ENCODE results near the gene SLC12A7. TPM values are rescaled to one million over a fixed set of nuclear protein-coding genes. Genes with fewer than 3 reads are reported as not detected.

Gene SLC12A7
- total and polyA plus RNA-seq, 9 of the 15 experiments (the other 6 are each of a cell fraction or from before 2014, with no cell fraction given), result 0.01 to 3.1 (median 0.56) TPM

DNA sequence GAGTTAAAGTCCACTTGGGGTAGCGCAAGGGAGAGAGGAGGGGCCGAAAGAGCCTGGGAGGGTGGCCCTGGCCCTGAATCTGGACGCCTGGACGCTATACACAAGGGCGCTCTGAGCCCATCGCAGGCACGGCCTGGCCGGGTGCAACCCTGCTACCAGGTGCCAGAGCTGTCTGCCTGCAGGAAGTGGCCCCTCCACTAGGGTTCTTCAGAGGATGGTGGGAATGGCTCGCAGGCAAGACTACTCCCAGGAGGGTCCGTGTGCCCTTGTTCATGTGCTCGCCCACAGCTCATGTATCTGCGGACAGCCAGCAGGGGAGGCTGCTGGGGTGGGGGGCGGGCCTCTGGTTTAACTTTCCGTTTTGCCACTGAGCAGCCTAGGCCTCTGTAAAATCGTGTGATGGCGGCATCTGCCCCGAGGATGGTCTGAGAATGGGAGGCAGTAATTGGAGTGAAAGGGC, 104.6 kb downstream of the SLC12A7 start:
- POLR2A ChIA-PET, result interaction anchor here (0.6 to 3.1 kb wide), 5 partner anchors 12 to 435 kb away, joined by 3 to 10 read pairs (median 3); partner anchors contain the start of genes BRD9 and TRIP13
- DNase-seq (ENCODE audit: extremely low read depth in 1 of 4, low spot score in 3 of 4), result peak in 2 of 4 experiments; percentile 32 to 37
- ATAC-seq, result no peak
- no TSS peak for BruUV-seq (replicated peaks)
- Histone ChIP-seq H3K27ac (ENCODE audit: extremely low read depth, low read depth, low read length) (no peak overlapping the region), H3K36me3 (ENCODE audit: control insufficient read depth, insufficient read depth, low read length) (no peaks in the 10 kb centered on the region), H3K4me3 (no peak overlapping the region), H3K9ac (ENCODE audit: insufficient read depth in 1 of 2, low read depth in 2 of 2, low read length in 2 of 2) (no peak overlapping the region), H3K4me1 (replicated peaks in 1 of 2; ENCODE audit: control insufficient read depth in 2 of 2, insufficient read depth in 2 of 2, low read length in 2 of 2) (peaks cover 0 to 52% of the 10 kb centered on the region in 2 experiments; a peak in 3 of 5 replicates), H3K9me1 (ENCODE audit: control insufficient read depth, insufficient read depth, low read length) (no peaks in the 10 kb centered on the region), H3K4me2 (ENCODE audit: insufficient read depth, low read length) (no peak overlapping the region), H3K79me2 (ENCODE audit: control insufficient read depth, insufficient read depth, low read length) (no peaks in the 10 kb centered on the region), H4K20me1 (replicated peaks; ENCODE audit: control insufficient read depth, insufficient read depth, low read length) (peaks cover 51% of the 10 kb centered on the region), H3K27me3 (ENCODE audit: control insufficient read depth in 2 of 2, insufficient read depth in 2 of 2, low read length in 2 of 2) (peaks cover 41 to 83% of the 10 kb centered on the region in 2 experiments), H2AFZ (ENCODE audit: low read depth, low read length) (no peak overlapping the region), H3K9me3 (replicated peaks; ENCODE audit: control insufficient read depth, insufficient read depth, low read depth, low read length) (no peaks in the 10 kb centered on the region)
- WGBS (ENCODE audit: insufficient coverage, low coverage, missing lambda C conversion rate), result 21% methylated on average over 17 of the region's 17 CpGs
- CTCF ChIA-PET (ENCODE audit: low intra/inter-chr PET ratio), result no interaction called here
- intact Hi-C loops (cut with micrococcal nuclease), result no loop called here
- FAIRE-seq, result no peak
- no peak for TF ChIP-seq SMARCE1 (IDR thresholded peaks at IDR 0.05)
- in situ Hi-C loops (cut with MboI), result no loop called here

DNA sequence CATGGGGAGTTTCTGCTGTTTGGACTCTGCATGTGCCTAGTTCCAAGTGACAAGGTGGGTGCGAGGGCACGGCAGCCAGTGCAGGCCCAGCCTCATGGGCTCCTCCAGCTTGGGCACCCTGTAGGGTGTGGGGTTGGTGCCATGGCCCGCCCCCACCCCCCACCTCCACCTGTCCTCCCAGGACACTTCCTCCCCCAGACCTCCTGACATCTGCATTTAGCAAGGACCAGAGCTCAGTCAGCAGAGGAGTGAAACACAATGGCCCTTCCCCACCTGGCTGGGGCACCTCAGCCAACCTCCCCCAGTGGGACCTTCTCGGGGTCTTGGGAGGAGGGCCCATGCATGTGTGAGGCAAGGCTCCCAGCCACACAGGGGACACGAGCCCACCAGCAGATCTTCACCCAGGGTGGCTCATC, 105.2 kb downstream of the SLC12A7 start:
- DNase-seq (ENCODE audit: extremely low read depth in 1 of 4, low spot score in 3 of 4), result no peak
- H3K79me2 ChIP-seq (ENCODE audit: control insufficient read depth, insufficient read depth, low read length), result no peaks in the 10 kb centered on the region
- ChIA-PET CTCF (ENCODE audit: low intra/inter-chr PET ratio) (no interaction called here), POLR2A (interaction anchor here (0.6 to 3.1 kb wide), 5 partner anchors 13 to 921 kb away, joined by 3 to 10 read pairs (median 3); partner anchors contain the start of genes BRD9 and TRIP13)
- peaks cover 41 to 83% of the 10 kb centered on the region in 2 experiments for H3K27me3 ChIP-seq (ENCODE audit: control insufficient read depth in 2 of 2, insufficient read depth in 2 of 2, low read length in 2 of 2)
- peaks cover 51% of the 10 kb centered on the region for H4K20me1 ChIP-seq (replicated peaks; ENCODE audit: control insufficient read depth, insufficient read depth, low read length)
- BruUV-seq (replicated peaks), result no TSS peak
- 11% methylated on average over 5 of the region's 5 CpGs for WGBS (ENCODE audit: insufficient coverage, low coverage, missing lambda C conversion rate)
- no peak overlapping the region for H2AFZ ChIP-seq (ENCODE audit: low read depth, low read length)
- no peak overlapping the region for H3K4me3 ChIP-seq
- no peak overlapping the region for H3K9ac ChIP-seq (ENCODE audit: insufficient read depth in 1 of 2, low read depth in 2 of 2, low read length in 2 of 2)
- in situ Hi-C loops (cut with MboI), result no loop called here
- no peak for ATAC-seq
- H3K36me3 ChIP-seq (ENCODE audit: control insufficient read depth, insufficient read depth, low read length), result no peaks in the 10 kb centered on the region
- H3K27ac ChIP-seq (ENCODE audit: extremely low read depth, low read depth, low read length), result no peak overlapping the region
- no peaks in the 10 kb centered on the region for H3K9me3 ChIP-seq (replicated peaks; ENCODE audit: control insufficient read depth, insufficient read depth, low read depth, low read length)
- H3K4me2 ChIP-seq (ENCODE audit: insufficient read depth, low read length), result no peak overlapping the region
- peaks cover 0 to 52% of the 10 kb centered on the region in 2 experiments; a peak in 3 of 5 replicates for H3K4me1 ChIP-seq (replicated peaks in 1 of 2; ENCODE audit: control insufficient read depth in 2 of 2, insufficient read depth in 2 of 2, low read length in 2 of 2)
- no peaks in the 10 kb centered on the region for H3K9me1 ChIP-seq (ENCODE audit: control insufficient read depth, insufficient read depth, low read length)
- intact Hi-C loops (cut with micrococcal nuclease), result no loop called here
- FAIRE-seq, result no peak
- TF ChIP-seq PURB (CRISPR knock-in tag; IDR thresholded peaks at IDR 0.05; ENCODE audit: low read depth) (no peak), SLC30A9 (CRISPR knock-in tag; IDR thresholded peaks at IDR 0.05) (no peak), ILK (tag; IDR thresholded peaks at IDR 0.05; ENCODE audit: borderline replicate concordance, low read depth) (no peak), TRIM28 (IDR thresholded peaks at IDR 0.05) (no peak), ZNF217 (CRISPR knock-in tag; IDR thresholded peaks at IDR 0.05) (no peak), PHF20 (IDR thresholded peaks at IDR 0.05; ENCODE audit: partially characterized antibody) (no peak), MEF2D (tag; conservative IDR thresholded peaks at IDR 0.05; ENCODE audit: low read depth) (no peak), CBFB (CRISPR knock-in tag; IDR thresholded peaks at IDR 0.05) (no peak), E2F3 (CRISPR knock-in tag; IDR thresholded peaks at IDR 0.05) (no peak), KAT8 (IDR thresholded peaks at IDR 0.05; ENCODE audit: low read depth) (no peak), KAT7 (CRISPR knock-in tag; IDR thresholded peaks at IDR 0.05; ENCODE audit: borderline replicate concordance) (no peak), RBM17 (IDR thresholded peaks at IDR 0.05; ENCODE audit: borderline replicate concordance, low read depth, low read length) (no peak), WHSC1 (IDR thresholded peaks at IDR 0.05; ENCODE audit: low read length) (no peak)
- TF ChIP-seq, protein P1, sequence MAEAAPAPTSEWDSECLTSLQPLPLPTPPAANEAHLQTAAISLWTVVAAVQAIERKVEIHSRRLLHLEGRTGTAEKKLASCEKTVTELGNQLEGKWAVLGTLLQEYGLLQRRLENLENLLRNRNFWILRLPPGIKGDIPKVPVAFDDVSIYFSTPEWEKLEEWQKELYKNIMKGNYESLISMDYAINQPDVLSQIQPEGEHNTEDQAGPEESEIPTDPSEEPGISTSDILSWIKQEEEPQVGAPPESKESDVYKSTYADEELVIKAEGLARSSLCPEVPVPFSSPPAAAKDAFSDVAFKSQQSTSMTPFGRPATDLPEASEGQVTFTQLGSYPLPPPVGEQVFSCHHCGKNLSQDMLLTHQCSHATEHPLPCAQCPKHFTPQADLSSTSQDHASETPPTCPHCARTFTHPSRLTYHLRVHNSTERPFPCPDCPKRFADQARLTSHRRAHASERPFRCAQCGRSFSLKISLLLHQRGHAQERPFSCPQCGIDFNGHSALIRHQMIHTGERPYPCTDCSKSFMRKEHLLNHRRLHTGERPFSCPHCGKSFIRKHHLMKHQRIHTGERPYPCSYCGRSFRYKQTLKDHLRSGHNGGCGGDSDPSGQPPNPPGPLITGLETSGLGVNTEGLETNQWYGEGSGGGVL (CRISPR knock-in tag; IDR thresholded peaks at IDR 0.05), result no peak

Measured in K562 (cell line).